Middle frontal gyrus (tissue), 1 donor: ENCODE results near the gene CERS3.

Source experiments
- DNase-seq: peaks from one replicate; pipeline ENCODE4 v3.0.0-alpha.2; 2015; ENCODE audit warnings: low spot score; ENCODE audit errors: extremely low spot score

CERS3 gene

DNA sequence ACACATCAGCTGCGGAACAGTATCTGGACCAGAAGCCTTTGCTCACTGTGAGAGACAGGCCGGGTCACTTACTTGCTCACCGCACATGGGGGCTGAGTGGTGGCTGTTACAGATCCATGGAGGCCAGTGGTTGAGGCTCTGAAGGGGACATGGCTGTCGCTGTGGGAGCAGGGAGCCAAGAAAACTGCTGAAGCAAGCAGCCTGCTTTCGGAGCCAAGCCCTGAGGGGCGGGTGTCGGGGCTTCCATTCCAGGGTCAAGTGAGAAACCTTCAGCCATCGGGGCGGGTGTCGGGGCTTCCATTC is 144.7 kb downstream of the CERS3 start:
- DNase-seq, result no peak

DNA sequence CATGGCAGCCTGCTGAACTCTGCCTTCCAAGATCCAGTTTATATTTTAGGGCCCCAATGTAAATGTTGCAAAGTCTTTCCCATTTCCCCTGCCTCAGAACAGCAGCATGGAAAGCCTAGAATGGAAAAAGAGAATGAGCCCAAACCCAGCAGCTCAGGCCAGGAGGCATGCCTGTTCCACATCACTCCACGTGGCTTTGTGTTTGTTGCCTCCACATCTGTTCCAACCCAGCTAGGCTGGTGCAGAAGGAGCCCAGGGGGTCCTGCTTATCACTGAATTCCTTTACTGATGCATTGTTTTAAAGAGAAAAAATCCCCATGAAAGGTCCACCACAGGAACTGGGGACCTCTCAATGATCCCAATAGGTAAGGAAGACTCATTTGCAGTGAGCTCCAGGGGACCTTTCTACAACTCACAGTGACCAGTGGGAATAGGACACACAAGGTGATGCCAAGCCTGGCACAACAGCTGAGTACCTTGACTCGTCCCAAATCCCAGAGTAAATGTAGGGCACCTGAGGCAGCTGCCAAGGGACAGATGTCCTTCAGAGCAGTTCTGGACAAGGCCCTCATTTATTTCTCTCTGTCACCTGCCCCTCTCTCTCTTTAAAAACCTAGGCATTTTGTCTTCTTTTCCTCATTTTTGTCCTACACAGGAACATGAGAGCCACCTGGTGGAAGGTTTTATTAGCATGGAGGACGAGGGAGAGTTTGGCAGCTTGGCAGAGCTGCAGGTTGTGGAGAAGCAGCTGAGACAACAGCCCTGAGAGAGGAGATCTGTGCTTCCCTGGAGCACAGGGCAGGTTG is 145.2 kb downstream of the CERS3 start:
- DNase-seq, result no peak

DNA sequence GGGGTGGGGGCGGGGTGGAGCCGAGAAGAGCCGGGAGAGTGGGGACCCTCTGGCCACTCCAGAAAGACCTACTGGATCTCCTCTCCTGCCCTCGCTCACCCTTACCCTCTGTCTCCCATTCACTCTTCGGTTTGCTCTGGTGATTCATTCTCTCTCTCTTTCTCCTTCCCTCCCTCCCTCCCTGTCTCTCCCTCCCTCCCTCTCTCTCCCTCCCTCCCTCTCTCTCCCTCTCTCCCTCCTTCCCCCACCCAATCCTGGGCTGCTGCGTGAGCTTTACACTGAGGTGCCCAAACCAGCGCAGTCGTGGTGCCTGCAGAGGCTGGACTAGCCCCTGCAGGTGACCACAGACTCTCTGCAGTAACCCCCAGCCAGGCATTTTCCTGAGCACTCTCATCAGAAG is 154.8 kb downstream of the CERS3 start:
- no peak for DNase-seq

DNA sequence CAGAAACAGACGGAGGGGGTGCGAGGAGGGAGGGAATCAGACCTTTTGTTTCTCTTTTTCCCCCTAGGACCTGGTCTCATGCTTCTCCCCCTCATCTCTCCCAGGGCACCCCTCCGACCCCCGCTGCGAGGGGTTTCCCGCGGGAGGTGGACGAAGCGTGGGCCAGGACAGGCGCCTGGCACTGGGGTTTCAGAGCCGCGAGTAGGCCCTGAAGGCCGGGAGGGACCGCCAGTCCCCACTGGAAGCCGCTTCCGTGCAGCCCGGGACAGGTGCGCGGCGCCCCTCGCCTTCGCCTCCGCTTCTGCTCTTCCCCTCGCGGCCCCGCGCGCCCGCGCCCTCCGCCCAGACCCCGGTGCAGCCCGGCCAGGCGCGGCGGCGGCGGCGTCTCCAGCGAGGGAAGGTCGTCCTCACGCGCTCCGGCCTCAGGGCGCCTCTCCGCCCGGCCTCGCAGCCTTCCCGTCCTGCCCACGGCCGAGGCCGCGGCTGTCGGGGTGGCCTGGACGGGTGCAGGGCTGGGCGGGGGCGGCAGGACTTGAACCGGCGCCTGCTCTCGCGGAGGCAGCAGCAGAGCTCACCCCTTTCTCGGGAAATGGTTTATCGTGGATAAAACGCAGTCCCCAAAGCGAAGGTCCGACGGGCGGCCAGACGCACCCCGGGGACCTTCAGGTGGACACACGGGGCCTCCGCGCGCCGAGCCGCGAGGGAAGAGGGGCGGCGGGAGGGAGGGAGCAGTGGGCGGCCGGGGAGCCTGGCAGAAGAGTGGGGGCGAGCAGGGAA is 155.4 kb downstream of the CERS3 start:
- DNase-seq, result no peak

DNA sequence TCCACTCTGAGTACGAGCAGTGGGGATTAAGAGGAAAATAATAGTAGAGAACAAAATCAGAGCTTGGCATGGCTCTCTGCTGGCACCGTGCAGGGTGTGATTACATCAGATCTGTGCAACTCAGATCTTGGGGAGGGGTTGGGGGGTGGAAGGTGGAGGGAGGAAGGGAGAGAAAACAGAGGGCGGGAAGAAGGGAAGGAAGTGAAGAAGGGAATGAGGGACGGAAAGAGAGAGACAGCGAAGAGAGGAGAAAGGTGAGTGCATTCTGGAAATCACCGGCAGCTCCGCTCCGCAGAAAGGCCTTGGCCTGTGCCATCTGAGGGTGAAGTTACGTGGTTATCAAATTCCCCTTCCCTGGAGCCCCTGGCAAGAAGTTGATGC is 156.0 kb downstream of the CERS3 start:
- DNase-seq, result no peak

DNA sequence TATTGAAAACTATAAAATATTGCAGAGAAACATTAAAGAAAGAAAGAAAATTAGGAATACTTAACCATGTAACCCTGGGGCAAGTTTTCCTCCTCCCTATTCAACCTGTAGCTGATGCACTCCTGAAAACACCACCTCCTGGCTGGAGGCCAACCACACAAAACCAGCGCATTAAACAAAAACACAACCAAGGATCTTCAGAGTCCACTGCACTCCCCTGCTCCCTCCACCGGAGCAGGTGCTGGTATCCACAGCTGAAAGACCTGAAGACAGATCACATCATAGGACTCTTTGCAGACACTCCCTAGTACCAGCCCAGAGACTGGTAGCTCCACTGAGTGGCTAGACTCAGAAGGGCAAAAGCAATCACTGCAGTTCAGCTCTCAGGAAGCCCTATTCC is 173.4 kb downstream of the CERS3 start:
- no peak for DNase-seq

DNA sequence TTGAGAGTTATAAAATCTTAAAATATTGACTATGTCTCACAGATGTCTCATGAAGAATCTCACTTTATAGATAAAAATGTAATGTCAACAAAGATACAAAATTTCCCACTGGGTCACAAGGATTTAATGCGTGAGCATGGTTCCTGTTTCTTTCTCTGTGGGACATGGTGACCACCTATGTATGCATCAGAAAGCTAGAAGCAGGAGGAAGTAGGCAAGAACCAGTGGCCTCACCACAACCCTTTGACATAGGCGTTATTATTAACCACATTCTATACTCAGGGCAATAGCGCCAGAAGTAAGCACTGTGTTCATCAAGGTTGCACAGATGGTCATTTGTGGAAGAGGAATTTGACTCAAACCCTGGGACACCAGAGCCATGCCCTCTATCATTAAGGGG is 175.3 kb downstream of the CERS3 start:
- DNase-seq, result no peak

DNA sequence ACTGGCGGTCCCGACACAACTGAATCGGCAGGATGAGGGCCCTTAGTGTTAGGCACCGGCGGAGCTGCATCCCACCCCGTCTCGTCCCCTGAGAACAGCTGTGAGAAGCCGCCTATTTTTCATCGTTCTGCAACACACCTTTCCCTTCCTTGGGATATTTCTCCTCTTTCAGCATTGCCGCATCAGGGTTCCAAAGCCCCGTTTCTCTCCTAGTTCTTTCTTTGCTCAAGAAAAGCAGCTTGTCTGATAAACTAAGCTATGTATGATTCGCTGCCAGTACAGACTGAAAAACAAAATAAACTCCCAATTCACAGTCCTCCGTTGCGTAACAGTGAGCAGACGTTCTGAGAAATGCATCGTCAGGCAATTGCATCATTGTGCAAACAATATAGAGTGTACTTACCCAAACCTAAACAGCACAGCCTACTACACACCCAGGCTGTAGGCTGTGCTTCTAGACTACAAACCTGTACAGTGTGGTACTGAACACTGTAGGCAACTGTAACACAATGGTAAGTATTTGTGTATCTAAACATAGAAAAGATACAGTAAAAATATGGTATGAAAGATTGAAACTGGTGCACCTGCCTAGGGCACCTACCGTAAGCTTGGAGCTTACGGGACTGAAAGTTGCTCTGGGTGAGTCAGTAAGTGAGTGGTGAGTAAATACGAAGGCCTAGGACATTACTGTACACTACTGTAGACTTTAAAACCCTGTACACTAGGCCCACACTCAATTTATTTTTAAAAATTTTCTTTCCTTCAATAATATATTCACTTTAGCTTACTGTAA is 178.1 kb downstream of the CERS3 start:
- DNase-seq, result no peak
